ENCODE results near the gene AKR1A1. TPM values are rescaled to one million over a fixed set of nuclear protein-coding genes. Genes with fewer than 3 reads are reported as not detected.
"Not testable (repeated sequence)": the region's sequence is repeated elsewhere in the genome, so short reads cannot be mapped to it uniquely, and the experiment has no call there.

The AKR1A1 gene
- total RNA-seq = 96.3 TPM

DNA sequence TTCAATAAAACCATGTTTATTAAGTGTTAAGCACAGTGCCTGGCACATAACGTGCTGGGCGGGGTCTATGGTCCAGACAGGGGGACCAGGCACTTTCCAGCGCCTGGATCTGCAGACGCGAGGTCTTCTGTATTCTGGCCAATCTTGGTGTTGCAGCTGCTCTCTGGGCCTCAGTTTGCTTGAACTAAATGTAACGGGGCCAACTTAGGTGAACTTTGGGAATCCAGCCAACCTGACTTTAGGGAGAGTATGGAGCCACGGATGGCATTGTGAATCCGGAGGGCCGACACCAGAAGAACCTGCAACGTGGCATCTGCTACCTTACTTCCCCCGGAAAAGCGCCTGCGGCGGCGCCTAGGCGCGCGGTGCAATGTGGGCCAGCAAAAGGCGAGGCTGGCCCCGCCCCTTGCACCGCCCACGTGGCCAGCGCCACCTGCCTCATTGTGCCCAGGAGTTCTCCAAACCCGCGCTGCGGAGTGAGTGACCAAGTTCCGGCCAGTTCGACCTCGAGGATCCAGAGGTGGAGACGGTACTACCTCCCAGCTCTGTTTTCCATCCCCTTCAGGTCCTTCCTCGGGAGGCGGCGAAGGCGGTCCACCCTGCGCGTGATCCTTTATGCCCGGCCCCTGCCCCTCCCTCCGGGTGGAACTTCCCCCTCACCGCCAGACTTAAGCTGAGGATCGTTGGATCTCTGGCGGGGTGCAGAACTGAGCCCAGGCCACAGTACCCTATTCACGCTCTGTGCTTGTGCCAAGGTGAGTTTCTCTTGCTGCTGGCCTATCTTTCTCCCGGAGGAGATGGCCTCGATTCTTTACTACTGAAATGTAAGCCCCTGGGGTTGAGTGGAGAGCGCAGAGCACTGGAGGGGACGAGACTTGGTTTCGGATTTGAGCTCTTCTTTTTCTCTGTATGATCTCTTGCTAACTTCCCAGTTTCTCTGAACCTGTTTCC lies at the start of gene AKR1A1:
TSS of gene AKR1A1 (plus strand) at position 426 of the 951 bp plus-strand sequence. CDS start 10,969 bp downstream, outside the sequence.
- intact Hi-C loops (cut with DNase I) = no loop called here
- peak; percentile 92 for DNase-seq (ENCODE audit: low spot score)
- ATAC-seq = peak; percentile 99

GRCh38 chr1:45501505-45501859 lies 49.1 kb upstream of the AKR1A1 start:
- DNase-seq (ENCODE audit: low spot score) = no peak
- intact Hi-C loops (cut with DNase I) = no loop called here

DNA sequence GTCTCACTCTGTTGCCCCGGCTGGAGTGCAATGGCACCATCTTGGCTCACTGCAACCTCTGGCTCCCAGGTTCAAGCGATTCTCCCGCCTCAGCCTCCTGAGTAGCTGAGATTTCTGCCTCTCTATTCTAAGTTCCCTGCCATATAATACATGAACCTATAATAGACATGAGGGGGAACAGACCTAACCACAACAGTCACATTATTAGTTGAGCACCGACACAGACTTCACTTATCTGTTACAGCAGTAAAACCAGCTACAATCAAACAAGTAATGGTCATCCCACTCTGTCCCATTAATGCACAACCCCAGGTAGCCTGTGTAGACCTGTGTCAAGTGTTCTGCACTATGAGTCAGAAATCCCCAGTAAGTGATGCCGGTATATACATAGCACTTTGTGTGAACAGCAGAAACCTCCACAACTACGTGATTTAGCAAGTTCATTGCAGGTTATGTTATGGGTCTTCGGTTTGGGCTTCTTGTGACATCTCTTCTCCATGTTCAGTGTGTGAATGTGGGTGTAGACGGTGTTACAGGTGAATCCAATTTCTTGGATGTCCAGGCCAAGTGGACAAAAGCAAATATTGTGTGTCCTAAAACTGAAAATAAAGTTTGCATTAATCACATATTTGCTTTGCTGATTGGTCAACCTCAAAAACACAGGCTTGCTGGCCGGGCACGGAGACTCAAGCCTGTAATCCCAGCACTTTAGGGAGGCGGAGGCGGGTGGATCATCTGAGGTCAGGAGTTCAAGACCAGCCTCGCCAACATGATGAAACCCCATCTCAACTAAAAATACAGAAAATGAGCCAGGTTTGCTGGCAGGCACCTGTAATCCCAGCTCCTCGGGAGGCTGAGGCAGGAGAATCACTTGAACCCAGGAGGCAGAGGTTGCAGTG lies 46.9 kb upstream of the AKR1A1 start:
- DNase-seq (ENCODE audit: low spot score) (no peak), ATAC-seq (no peak)
- intact Hi-C loops (cut with DNase I) = no loop called here

More at GRCh38 chr1:45501505-45501859, 49.1 kb upstream of the AKR1A1 start:
- ATAC-seq = no peak

DNA sequence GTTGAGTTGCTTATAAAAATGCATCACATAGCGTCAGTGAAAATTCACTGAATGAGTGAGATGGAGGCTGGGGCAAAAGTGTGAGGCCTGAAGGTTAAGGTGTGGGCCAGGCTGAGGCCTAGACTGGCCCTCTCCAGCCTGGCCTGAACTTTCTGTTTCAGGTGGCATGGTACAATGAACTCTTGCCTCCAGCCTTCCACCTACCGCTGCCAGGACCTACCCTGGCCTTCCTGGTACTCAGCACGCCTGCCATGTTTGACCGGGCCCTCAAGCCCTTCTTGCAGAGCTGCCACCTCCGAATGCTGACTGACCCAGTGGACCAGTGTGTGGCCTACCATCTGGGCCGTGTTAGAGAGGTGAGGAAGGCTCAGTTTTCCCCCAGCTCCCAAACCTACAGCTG lies 43.4 kb upstream of the AKR1A1 start:
- intact Hi-C loops (cut with DNase I) = no loop called here
- no peak for DNase-seq (ENCODE audit: low spot score)
- no peak for ATAC-seq

DNA sequence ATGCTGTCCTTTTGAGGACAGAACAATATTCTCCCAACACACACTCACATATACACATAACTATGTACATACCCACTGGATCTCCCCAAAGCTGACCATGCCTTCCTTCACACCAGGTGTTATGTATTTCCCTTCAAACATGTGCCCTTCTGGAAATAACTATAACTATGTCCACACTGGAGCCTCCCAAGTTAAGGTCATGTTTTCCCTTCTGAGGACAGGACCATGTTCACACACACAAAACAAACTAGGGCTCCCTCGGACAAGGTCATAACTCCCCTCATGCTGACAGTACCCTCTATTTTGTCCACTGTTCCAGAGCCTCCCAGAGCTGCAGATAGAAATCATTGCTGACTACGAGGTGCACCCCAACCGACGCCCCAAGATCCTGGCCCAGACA lies 42.7 kb upstream of the AKR1A1 start:
- ATAC-seq (no peak), DNase-seq (ENCODE audit: low spot score) (no peak)
- intact Hi-C loops (cut with DNase I) = no loop called here

- no peak for DNase-seq (ENCODE audit: low spot score)
- peak; percentile 58 for ATAC-seq
- intact Hi-C loops (cut with DNase I) = no loop called here
These were observed 42.1 kb upstream of the AKR1A1 start for GRCh38 chr1:45508295-45509151.

DNA sequence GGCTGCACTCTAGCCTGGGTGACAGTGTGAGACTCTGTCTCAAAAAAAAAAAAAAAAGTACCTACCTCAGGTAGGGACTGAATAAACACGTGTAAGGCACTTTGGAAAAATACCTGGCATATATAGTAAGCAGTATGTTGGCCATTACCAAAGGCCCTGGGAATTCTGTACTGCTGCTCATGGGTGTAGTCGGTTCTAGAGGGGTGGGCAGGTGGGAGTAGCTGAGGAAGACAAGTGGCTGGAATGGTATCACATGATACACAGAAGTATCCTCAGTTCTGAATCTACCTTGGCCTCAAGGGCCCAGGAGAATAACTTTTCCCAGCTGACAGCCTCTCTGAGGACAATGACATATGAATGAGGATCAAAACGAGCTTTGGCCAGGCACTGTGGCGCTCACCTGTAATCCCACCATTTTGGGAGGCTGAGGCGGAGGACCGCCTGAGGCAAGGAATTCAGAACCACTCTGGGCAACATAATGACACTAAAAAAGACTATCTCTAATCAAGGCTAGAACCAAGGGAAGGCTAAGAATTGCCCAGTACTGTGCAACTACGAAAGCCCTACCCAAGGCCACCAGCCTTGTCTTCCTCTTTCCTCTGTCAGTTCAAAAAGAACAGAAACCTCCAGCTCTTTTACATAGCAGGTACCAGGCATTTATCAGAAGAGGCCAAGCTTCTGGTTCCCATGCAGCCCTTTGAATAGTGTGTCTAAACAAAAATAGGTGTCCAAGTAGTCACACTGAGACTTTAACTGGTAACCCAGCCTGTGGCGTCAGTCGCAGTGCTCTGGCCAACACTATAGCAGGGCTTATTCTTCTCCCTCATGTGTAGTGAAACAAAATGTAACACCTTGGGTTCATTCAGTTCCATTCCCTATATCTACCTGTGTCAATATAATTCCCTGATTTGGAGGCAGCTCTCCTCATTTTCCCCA lies 40.3 kb upstream of the AKR1A1 start:
- ATAC-seq (no peak), DNase-seq (ENCODE audit: low spot score) (no peak)
- intact Hi-C loops (cut with DNase I) = loop anchor here (10.0 kb wide), 1 partner anchor 54 kb away; no protein-coding TSS in a partner anchor

GRCh38 chr1:45510972-45511527 lies 39.6 kb upstream of the AKR1A1 start:
- ATAC-seq (peak; percentile 37), DNase-seq (ENCODE audit: low spot score) (no peak)
- intact Hi-C loops (cut with DNase I) = loop anchor here (10.0 kb wide), 1 partner anchor 54 kb away; no protein-coding TSS in a partner anchor

DNA sequence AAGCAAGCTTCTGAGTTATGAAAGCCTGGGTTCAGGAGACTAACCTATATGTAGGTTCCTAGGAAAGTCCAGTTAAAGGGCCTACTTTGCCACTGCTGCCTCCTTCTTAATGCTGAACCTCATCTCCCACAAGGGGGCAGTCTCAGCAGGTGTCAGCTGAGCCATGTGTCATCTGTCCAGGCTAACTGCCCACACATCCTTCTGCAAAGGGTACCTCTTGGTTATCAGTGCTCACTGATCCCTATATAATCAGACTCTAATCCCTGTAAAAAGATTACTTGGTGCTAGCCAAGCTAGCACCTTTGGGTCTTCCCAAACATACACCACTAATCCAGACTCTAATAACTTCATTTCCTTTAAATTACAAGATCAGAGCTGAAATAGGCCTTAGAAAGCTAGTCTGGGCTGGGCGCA lies 38.0 kb upstream of the AKR1A1 start:
- no peak for DNase-seq (ENCODE audit: low spot score)
- intact Hi-C loops (cut with DNase I) = loop anchor here (10.0 kb wide), 1 partner anchor 52 kb away; no protein-coding TSS in a partner anchor

GRCh38 chr1:45513532-45514260 lies 36.9 kb upstream of the AKR1A1 start:
- ATAC-seq; DNase-seq (ENCODE audit: low spot score): not testable (repeated sequence)
- intact Hi-C loops (cut with DNase I) = loop anchor here (10.0 kb wide), 1 partner anchor 51 kb away; no protein-coding TSS in a partner anchor

More for the DNA sequence above, 38.0 kb upstream of the AKR1A1 start:
- ATAC-seq = peak; percentile 45

DNA sequence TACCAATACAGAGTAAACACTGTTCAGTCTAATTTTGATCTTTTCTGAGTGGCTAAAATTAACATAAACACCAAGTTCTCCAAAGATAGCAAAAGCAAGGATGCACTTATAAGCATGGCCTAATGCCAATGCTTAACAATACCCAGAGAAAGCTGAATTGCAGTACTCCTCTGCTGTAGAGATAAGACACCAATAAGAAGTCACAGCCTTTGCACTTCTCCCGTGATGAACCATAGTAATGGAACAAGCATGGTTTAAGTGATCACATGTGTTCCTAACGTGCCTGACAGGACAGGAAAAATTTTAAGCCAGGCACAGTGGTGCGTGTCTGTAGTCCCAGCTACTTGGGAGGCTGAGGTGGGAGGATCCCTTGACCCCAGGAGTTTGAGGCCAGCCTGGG lies 34.6 kb upstream of the AKR1A1 start:
- intact Hi-C loops (cut with DNase I) = loop anchor here (10.0 kb wide), 1 partner anchor 49 kb away; no protein-coding TSS in a partner anchor
- DNase-seq (ENCODE audit: low spot score) = no peak
- no peak for ATAC-seq

DNA sequence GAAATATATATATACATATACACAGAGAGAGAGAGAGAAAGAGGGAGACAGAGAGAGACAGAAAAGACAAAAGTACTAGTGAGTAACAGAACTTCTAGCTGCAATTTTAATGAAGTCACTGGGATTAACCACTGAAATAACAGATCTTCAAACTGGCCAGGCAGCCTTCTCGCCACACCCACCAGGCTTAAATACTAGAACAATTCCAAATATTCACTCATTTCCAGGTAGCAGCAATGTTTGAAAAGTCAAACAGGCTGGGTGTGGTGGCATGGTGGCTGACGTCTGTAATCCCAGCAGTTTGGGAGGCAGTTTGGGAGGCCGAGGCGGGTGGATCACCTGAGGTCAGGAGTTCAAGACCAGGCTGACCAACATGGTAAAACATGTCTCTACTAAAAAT lies 34.2 kb upstream of the AKR1A1 start:
- DNase-seq (ENCODE audit: low spot score) (no peak), ATAC-seq (no peak)
- intact Hi-C loops (cut with DNase I) = loop anchor here (10.0 kb wide), 1 partner anchor 48 kb away; no protein-coding TSS in a partner anchor

DNA sequence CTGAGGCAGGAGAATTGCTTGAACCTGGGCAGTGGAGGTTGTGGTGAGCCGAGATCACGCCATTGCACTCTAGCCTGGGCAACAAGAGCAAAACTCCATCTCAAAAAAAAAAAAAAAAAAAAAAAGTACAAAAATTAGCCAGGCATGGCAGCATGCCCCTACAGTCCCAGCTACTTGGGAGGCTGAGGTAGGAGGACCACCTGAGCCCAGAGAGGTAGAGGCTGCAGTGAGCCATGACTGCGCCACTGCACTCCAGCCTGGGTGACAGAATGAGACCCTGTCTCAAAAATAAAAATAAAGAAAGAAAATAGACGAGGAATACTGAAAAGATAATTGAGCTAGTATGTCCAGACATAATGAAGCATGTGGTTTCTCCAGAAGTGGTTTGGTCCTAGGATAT lies 32.3 kb upstream of the AKR1A1 start:
- intact Hi-C loops (cut with DNase I) = loop anchor here (10.0 kb wide), 1 partner anchor 46 kb away; no protein-coding TSS in a partner anchor
- not testable (repeated sequence) for DNase-seq (ENCODE audit: low spot score); ATAC-seq

- ATAC-seq (no peak), DNase-seq (ENCODE audit: low spot score) (no peak)
- intact Hi-C loops (cut with DNase I) = loop anchor here (10.0 kb wide), 1 partner anchor 46 kb away; no protein-coding TSS in a partner anchor
These were observed 31.7 kb upstream of the AKR1A1 start for GRCh38 chr1:45518910-45519309.

DNA sequence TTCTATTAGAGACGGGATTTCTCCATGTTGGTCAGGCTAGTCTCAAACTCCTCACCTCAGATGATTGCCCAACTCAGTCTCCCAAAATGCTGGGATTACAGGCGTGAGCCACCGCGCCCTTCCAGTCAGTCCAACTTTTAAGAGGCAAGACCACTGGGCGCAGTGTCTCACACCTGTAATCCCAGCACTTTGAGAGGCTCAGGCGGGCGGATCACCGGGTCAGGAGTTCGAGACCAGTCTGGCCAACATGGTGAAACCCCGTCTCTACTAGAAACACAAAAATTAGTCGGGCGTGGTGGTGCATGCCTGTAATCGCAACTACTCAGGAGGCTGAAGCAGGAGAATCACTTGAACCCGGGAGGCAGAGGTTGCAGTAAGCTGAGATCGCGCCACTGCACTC lies 30.9 kb upstream of the AKR1A1 start:
- not testable (repeated sequence) for ATAC-seq; DNase-seq (ENCODE audit: low spot score)
- intact Hi-C loops (cut with DNase I) = loop anchor here (10.0 kb wide), 1 partner anchor 45 kb away; no protein-coding TSS in a partner anchor
